Forelimb muscle (tissue), 1 donor: ENCODE data around the gene SPOP. TPM values are rescaled to one million over a fixed set of nuclear protein-coding genes. Genes with fewer than 3 reads are reported as not detected.
A peak's percentile ranks its signal among the peaks of the same experiment; 100 is the strongest.
"Not testable (repeated sequence)": the region's sequence is repeated elsewhere in the genome, so short reads cannot be mapped to it uniquely, and the experiment has no call there.

Experiments
- DNase-seq: peaks from one replicate; pipeline ENCODE4 v3.0.0-alpha.2; 2013; ENCODE audit warnings: low read depth
- polyA plus RNA-seq: library from polyadenylated mRNA; unstranded; fragments of 120-200 nt; gene quantifications from one replicate; pipeline ENCODE4 v1.2.1, GENCODE V29; 2013; ENCODE audit not compliant: insufficient read length

SPOP gene
- polyA plus RNA-seq, 1 donor: 51.5 TPM

DNA sequence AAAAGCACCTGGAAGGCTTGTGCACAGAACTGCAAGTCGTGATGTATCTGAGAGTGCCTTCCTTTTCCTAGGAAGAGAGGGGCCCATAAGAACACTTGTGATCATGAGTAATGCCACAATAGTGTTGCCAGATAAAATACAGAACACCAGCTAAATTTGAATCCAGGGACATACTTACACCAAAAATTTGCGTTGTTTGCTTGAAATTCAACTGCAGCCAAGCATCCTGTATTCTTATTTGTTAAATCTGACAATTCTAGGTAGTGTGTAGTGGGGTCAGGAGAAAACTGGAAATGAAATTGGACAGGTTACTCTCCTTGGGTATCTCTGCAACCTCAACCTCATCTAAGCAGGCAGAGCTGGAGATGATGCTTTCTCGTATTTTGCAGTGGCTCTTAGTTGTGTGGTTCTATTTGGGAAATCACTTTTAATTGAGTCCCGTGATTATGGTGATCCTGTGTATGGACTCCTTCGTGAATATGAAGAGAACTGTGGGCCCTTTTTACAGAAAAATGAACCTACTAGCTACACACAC, 17.9 kb upstream of the SPOP start:
- no peak for DNase-seq

GRCh38 chr17:49694847-49695697, 17.2 kb upstream of the SPOP start:
- no peak for DNase-seq

DNA sequence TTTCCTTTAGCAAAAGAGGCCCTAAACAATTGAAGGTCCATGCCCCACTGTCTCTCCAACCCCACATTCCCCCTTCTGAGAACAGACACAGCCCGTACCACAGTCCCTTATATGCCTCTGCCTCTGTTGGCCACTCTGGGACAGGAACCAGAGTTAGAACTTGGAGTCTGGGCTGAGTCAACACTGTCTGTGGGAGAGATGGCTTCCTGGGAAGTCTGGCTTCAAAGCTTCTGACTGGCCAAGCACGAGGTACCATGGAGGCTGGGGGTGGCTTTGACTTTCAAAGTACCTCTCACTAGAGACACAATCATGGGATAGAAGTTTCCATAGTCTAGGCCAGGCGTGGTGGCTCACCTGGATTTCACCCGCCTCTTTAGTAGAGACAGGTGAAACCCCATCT, 14.9 kb upstream of the SPOP start:
- no peak for DNase-seq

DNA sequence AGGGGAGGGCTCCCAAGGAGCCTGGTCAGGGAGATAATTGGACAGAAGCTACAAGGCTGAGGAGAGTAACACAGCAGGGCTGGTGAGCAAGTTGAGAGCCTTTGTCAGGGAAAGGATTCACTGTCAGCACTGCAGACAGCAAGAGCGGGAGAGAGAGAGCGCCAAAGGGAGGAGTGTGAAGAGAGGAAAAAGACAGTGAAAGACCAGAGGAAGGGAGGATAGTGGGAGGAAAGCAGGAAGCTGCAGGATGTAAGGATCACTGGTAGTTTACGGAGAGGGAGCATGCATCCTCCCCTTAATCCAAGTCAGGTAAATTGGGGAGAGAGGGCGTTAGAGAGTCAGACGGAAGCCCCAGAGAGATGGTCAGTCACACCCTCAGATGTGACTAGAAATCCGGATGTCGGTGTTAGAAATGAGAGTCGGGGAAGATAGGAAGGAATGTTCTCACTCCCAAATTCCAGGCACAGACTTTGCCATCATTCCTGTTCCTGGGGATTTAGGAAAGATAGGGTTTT, 13.8 kb upstream of the SPOP start:
- no peak for DNase-seq

- DNase-seq: no peak
Measured at GRCh38 chr17:49691086-49691676, 13.3 kb upstream of the SPOP start.

DNA sequence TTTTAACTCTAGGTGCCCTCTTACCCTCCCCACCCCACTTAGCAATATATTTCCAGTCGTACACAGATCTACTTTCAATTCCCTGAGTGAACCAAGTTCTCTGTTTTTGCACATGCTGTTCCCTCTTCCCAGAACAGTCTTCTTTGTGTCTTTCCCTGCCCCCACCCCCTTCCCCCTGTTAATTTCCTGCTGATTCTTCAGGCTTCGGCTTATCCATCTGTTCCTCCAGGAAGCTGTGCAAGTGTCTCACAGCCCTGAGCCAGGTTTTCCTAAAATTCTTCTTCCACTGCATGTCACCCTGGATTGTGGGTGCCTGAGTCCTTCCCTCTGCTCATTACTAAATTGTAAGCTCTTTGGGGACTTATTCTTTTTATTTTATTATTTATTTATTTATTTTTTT, 12.4 kb upstream of the SPOP start:
- DNase-seq: no peak

GRCh38 chr17:49688848-49689247, 11.0 kb upstream of the SPOP start:
- DNase-seq: no peak

DNA sequence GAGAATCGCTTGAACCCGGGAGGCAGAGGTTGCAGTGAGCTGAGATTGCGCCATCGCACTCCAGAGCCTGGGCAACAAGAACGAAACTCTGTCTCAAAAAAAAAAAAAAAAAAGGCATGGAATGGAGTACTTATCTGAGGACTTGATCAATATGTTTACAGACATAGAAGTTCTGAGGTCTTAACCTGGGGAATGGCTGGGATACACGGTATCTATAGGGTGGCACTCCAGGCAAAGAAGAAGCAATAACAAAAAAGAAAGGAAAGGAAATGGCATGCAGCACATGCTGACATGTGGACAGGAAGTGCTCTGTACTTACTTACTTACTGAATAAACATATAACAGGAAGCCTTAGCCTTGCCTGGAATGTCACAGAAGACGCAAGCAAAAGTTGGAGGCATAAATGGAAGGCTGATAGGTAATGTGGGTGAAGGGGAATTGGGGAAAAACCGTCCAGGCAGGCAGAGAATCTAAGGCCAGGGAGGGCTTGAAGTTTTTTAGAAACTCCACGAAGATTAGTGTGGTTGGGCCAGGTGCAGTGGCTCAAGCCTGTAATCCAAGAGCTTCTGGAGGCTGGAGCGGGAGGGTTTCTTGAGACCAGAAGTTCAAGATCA, 10.1 kb upstream of the SPOP start:
- DNase-seq: no peak

DNA sequence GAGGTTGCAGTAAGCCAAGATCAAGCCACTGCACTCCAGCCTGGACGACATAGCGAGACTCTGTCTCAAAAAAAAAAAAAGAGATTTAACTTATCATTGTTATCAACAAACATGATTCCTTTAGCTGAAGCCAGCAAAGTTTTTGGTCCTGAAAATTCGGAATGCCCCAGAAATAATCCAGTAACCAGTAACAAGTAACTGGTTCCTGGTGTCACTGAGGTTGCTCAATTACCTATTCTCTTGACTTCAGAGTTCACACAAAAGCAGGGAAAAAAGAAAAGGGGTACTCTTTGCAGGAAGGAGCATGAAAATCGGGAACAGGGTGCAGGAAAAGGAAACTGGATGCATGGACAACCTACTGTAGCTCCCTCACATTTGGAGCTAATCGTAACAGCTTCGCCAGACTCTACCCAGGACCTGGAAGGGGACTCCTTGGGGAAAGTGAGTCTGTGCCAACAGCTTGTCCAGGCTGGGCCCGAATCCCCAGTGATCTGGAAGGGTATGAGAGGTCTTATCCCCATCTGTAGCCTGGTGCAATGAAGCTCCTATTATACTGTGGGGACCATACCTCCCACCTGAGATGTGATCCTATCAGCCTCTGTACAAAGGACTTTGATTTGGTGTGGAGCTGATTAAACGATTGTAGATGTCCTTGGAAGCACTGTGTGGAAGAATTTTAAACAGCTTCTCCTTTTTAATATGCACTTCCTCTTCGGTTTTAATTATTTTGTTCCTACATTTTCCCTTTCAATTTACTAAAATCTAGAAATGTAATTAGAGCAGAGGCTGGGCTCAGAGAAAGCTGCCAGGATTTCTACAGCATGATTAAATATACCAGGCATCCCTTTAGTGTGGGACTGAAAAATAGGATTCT, 3.4 kb upstream of the SPOP start:
- DNase-seq: no peak

- no peak for DNase-seq
Measured at GRCh38 chr17:49680314-49680713, 2.4 kb upstream of the SPOP start.

GRCh38 chr17:49677134-49677932, 564 bp downstream of the SPOP start:
- DNase-seq: peak; percentile 94

DNA sequence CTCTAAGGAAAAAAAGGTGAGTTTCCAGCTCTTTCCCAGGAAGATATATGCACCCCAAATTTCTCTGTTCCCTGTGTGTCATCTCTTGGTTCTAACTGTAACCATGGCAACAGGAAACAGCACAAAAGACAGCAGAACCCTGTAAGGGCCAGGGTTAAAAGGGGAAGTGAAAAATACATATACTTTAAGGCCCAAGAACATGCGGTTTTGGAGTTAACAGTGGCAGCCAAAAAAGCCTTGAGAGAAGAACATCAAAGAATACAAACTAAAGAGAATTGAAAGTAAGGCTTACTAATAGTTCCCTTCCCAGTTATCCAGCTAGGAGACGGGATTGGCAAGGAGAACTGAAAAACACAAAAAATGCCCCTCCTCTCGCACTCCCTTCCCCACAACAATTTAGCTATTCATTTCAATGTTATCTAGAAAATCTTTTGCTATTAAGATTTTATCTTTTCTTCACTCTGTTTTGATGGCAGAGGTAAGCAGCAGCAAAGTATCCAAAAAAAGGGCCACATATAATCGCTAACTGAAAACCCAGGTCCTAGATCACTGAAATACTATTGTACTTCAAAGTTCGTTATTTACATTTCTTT, 1.5 kb downstream of the SPOP start:
- no peak for DNase-seq

DNA sequence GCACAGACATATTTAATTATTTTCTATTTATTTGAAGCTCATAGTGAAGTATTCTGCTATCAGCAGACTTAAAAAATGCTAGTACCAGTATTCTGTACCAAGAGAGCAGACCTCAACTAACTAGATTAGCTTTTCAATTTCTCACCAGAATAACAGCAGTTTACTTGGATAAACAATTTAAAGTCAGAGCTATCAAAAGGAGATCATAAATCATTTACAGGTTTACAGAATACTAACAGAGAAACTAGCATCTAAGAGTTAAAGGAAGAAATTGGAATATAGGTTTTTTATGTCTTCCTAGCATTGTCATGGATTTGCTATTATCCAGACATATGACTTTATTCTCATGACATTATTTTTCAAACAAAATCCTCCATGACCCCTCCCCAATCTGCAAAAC, 3.4 kb downstream of the SPOP start:
- DNase-seq: no peak

DNA sequence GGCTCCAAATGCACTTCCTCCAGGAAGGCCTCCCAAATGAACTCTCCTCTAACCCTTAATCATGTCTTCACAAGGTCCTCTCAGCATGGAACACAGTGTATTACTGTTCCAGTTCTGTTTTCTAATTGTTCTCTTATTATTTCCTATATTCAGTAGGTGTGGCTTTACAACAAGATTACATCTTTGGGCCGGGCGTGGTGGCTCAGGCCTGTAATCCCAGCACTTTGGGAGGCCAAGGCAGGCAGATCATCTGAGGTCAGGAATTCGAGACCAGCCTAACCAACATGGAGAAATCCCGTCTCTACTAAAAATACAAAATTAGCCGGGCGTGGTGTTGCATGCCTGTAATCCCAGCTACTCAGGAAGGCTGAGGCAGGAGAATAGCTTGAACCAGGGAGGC, 4.2 kb downstream of the SPOP start:
- DNase-seq: not testable (repeated sequence)

GRCh38 chr17:49670641-49671040, 7.3 kb downstream of the SPOP start:
- DNase-seq: no peak

DNA sequence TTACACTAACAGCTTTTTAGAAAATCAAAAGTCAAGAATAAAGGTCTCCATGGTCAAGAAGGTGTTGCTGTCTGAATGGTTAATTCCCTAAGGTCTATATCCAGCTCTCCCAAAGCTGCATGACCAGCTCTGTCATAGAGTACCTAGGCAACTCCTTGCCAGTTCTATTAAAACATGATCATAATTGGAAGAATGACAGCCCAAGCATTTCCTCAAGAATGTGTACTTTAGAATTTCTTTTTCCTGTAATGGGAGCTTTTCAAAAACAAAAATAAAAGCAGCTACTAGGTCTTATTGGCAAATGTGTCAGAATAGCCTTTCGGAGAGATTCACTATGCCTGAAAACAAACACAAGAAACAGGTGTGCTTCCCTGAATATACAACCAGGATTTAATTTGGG, 7.9 kb downstream of the SPOP start:
- no peak for DNase-seq

- DNase-seq: no peak
Measured at GRCh38 chr17:49667854-49668253, 10.0 kb downstream of the SPOP start.

DNA sequence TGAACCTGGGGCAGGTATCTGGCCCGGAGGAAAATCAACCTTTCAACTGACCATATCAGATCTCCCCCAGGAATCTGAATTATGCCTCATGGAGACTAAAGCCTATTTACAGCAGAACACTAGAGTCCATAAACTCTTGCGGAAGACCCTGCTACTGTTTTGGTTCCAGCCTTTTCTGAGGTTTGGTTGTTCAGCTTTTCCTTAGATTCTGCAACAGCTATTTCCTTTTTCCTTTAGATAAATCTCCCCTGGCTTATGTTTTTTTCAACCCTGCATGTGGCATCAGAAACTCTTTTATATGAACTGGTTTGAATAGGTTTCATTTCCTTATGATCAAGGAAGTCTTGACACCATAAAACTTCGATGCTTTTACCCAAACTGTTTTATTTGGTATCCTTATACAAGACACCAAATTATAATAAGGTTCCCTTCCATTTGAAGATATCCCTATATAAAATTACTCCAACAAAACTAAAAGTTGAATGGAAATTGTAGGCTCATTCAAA, 13.1 kb downstream of the SPOP start:
- DNase-seq: no peak

- no peak for DNase-seq
Measured at GRCh38 chr17:49659661-49660382, 18.1 kb downstream of the SPOP start.
